ENCODE data around the gene SLC17A4. TPM values are rescaled to one million over a fixed set of nuclear protein-coding genes. Genes with fewer than 3 reads are reported as not detected.

SLC17A4 gene, protein sequence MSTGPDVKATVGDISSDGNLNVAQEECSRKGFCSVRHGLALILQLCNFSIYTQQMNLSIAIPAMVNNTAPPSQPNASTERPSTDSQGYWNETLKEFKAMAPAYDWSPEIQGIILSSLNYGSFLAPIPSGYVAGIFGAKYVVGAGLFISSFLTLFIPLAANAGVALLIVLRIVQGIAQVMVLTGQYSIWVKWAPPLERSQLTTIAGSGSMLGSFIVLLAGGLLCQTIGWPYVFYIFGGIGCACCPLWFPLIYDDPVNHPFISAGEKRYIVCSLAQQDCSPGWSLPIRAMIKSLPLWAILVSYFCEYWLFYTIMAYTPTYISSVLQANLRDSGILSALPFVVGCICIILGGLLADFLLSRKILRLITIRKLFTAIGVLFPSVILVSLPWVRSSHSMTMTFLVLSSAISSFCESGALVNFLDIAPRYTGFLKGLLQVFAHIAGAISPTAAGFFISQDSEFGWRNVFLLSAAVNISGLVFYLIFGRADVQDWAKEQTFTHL
- total RNA-seq: under 0.01 TPM in 1 of 2 replicates, not detected in the other

DNA sequence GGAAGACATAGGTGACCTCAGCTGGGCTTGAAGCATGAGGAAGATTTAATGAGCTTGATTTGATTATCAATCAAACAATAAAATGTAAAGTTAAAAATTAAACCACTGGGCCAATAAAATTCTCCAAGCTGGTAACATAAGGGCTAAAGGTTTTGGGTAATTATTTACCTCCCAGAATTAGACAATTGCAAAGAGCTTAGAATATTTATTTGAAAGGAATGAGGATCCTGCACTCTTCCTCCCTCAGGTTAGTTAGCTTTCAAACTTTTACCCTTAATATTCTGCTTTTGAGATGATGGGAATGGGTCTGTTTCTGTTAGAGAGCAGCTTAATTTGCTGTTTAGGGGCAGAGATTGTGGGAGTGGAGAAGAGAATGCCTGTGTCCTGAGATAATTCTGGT is at the start of gene SLC17A4:
Gene SLC17A4, plus strand, starts transcription at position 208 of the 400 bp plus-strand sequence. CDS start 7,221 bp downstream, outside the sequence.

Other genes starting within 250 kb of the SLC17A4 start
- not detected in 2 replicates for gene SCGN, start 102.5 kb upstream of the SLC17A4 start, total RNA-seq
- gene SLC17A1, start 77.3 kb downstream of the SLC17A4 start, total RNA-seq: 1.4 TPM in 1 of 2 replicates, not detected in the other
- gene SLC17A3, start 119.5 kb downstream of the SLC17A4 start, total RNA-seq: 0.72 TPM in 1 of 2 replicates, not detected in the other
- gene SLC17A2, start 175.9 kb downstream of the SLC17A4 start, total RNA-seq: not detected in 2 replicates
- 4.0 and 4.3 TPM in 2 replicates for gene TRIM38, start 208.1 kb downstream of the SLC17A4 start, total RNA-seq